ENCODE measurements around the gene NUP210. TPM values are rescaled to one million over a fixed set of nuclear protein-coding genes. Genes with fewer than 3 reads are reported as not detected.

The NUP210 gene
- total and polyA plus RNA-seq, 2 of the 13 experiments (the other 11 are each of a cell fraction or from before 2014, with no cell fraction given): 31.6 to 35.2 TPM

GRCh38 chr3:13281507-13282357 lies 138.4 kb downstream of the NUP210 start (continued):
- no peak; the same call in 1 of the 2 replicates for TF ChIP-seq ZBED4 (CRISPR knock-in tag; IDR thresholded peaks at IDR 0.05; ENCODE audit: borderline replicate concordance)
- TF ChIP-seq ZBTB33 (CRISPR knock-in tag; IDR thresholded peaks at IDR 0.05): no peak
- TF ChIP-seq ZNF292 (CRISPR knock-in tag; IDR thresholded peaks at IDR 0.05; ENCODE audit: borderline replicate concordance, low read depth): 0 out of 2 replicates have a peak, but pooled peaks have one; percentile 33
- peak; percentile 59 for TF ChIP-seq POLR2AphosphoS5 (IDR thresholded peaks at IDR 0.05; ENCODE audit: low read depth, low read length)
- TF ChIP-seq SKI (IDR thresholded peaks at IDR 0.05; ENCODE audit: partially characterized antibody): no peak
- no peak for TF ChIP-seq ZNF530 (CRISPR knock-in tag; IDR thresholded peaks at IDR 0.05; ENCODE audit: low read depth)
- no peak; the same call in 1 of the 2 replicates for TF ChIP-seq ZNF891 (CRISPR knock-in tag; IDR thresholded peaks at IDR 0.05)
- TF ChIP-seq SMC3 (IDR thresholded peaks at IDR 0.05; ENCODE audit: low read length): no peak
- TF ChIP-seq CBX1 (IDR thresholded peaks at IDR 0.05; ENCODE audit: low read depth): no peak
- TF ChIP-seq ZIK1 (CRISPR knock-in tag; IDR thresholded peaks at IDR 0.05; ENCODE audit: borderline replicate concordance, low read depth): no peak
- no peak for TF ChIP-seq ZNF362 (CRISPR knock-in tag; IDR thresholded peaks at IDR 0.05; ENCODE audit: borderline replicate concordance)
- no peak for TF ChIP-seq KLF16 (CRISPR knock-in tag; IDR thresholded peaks at IDR 0.05)
- TF ChIP-seq NCOA2 (CRISPR knock-in tag; IDR thresholded peaks at IDR 0.05): no peak
- no peak for TF ChIP-seq ZNF776 (CRISPR knock-in tag; IDR thresholded peaks at IDR 0.05)
- no peak for TF ChIP-seq ZNF678 (CRISPR knock-in tag; IDR thresholded peaks at IDR 0.05)
- TF ChIP-seq NR2F2 (IDR thresholded peaks at IDR 0.05; ENCODE audit: borderline replicate concordance, low read depth): no peak; the same call in 1 of the 2 replicates
- TF ChIP-seq ARHGAP35 (CRISPR knock-in tag; IDR thresholded peaks at IDR 0.05; ENCODE audit: borderline replicate concordance): no peak
- TF ChIP-seq THYN1 (CRISPR knock-in tag; IDR thresholded peaks at IDR 0.05; ENCODE audit: borderline replicate concordance, low read depth): no peak
- TF ChIP-seq ZSCAN31 (CRISPR knock-in tag; IDR thresholded peaks at IDR 0.05; ENCODE audit: low read depth): no peak
- peak; percentile 34; the same call in 1 of the 2 replicates for TF ChIP-seq GABPB1 (CRISPR knock-in tag; IDR thresholded peaks at IDR 0.05)
- no peak for TF ChIP-seq ETV5 (CRISPR knock-in tag; IDR thresholded peaks at IDR 0.05; ENCODE audit: borderline replicate concordance)
- no peak for TF ChIP-seq EZH2 (conservative IDR thresholded peaks at IDR 0.05; ENCODE audit: low read depth, low read length)

Data from HepG2 (cell line).